ENCODE results near the gene PINLYP. TPM values are rescaled to one million over a fixed set of nuclear protein-coding genes. Genes with fewer than 3 reads are reported as not detected.
A peak's percentile ranks its signal among the peaks of the same experiment; 100 is the strongest.
"Not testable (repeated sequence)": the region's sequence is repeated elsewhere in the genome, so short reads cannot be mapped to it uniquely, and the experiment has no call there.

PINLYP gene
- total RNA-seq, 2 experiments from 2014 or later: 2.2 to 3.7 TPM

DNA sequence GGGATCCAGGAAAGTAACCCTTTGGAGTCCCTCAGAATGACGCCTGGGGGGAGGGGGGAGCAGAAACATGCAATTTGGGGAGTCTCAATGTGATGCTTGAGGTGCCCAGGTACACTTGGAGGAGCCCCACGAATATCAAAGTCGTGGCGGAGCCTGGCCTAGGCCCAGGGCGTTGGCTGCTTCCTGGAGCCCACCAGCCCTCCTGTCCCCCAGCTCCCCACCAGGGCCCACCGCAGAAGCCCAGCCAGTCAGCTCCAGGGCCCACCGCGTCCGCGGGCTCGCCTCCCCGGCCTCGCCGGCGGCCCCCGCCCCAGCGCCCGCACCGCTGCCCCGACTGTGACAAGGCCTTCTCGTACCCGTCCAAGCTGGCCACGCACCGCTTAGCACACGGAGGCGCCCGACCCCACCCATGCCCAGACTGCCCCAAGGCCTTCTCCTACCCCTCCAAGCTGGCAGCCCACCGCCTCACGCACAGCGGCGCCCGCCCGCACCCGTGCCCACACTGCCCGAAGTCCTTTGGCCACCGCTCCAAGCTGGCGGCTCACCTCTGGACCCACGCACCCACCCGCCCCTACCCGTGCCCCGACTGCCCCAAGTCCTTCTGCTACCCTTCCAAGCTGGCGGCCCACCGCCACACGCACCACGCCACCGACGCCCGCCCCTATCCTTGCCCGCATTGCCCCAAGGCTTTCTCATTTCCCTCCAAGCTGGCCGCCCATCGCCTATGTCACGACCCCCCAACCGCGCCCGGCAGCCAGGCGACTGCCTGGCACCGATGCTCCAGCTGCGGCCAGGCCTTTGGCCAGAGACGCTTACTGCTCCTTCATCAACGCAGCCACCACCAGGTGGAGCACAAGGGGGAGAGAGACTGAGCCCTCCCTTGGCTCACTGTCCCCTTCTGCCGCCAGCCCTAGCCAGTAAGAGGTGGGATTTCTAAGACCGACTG lies 40.5 kb upstream of the PINLYP start:
- intact Hi-C loops (cut with micrococcal nuclease): no loop called here
- Mint-ChIP-seq H3K4me3 (no peak overlapping the region), H3K27ac (peak overlapping the region; percentile 49), H3K4me1 (ENCODE audit: low read depth) (peaks cover 18% of the 10 kb centered on the region), H3K27me3 (no peaks in the 10 kb centered on the region), H3K9me3 (peaks cover 11% of the 10 kb centered on the region), H3K36me3 (peaks cover 25% of the 10 kb centered on the region)
- CTCF ChIA-PET: interaction anchor here (0.9 to 7.9 kb wide), 9 partner anchors 10 to 274 kb away, joined by 3 to 79 read pairs (median 6); partner anchors contain the start of gene XRCC1
- peak; percentile 38 for DNase-seq
- POLR2A ChIA-PET: interaction anchor here (0.6 to 1.0 kb wide), 3 partner anchors 10 to 60 kb away, joined by 3 to 4 read pairs (median 3); no protein-coding TSS in a partner anchor

DNA sequence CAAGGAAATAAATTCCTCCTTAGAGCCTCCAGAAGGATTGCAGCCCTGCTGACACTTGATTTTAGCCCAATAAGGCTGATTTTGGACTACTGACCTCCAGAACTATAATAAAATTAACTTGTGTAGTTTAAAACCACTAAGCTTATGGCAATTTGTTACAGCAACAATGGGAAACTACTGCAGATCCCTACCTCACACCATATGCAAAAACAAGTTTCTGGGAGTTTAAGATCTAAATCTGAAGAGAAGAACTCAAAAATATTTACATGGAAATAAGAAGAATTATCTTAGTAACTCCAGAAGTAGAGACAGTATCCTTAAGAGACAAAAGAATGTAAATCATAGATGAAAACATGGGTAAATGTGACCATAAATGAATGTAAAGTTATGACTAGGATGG lies 36.7 kb upstream of the PINLYP start:
- Mint-ChIP-seq H3K27me3 (no peaks in the 10 kb centered on the region), H3K36me3 (peaks cover 33% of the 10 kb centered on the region), H3K27ac (no peak overlapping the region), H3K9me3 (peaks cover 11% of the 10 kb centered on the region), H3K4me1 (ENCODE audit: low read depth) (peaks cover 7% of the 10 kb centered on the region), H3K4me3 (no peak overlapping the region)
- intact Hi-C loops (cut with micrococcal nuclease): no loop called here
- no peak for DNase-seq
- ChIA-PET POLR2A (no interaction called here), CTCF (no interaction called here)

DNA sequence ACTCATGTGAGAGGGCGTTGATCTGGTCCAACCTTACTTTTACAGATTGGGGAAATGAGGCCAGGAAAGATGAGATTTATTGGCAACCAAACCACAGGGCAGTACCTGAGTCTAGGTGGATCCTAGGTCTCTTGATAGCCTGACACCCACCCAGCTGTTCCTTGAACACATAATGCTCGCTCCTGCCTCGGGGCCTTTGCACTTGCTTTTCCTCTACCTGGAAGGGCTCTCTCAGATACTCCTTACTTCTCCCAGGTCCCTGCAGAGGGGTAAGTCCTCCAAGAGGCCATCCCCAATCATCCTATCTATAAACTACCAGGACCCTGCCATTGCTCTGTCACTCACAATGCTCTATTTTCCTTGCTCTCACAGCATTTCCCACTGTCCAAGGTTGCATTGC lies 35.2 kb upstream of the PINLYP start:
- intact Hi-C loops (cut with micrococcal nuclease): no loop called here
- H3K4me1 Mint-ChIP-seq (ENCODE audit: low read depth): peaks cover 2% of the 10 kb centered on the region
- no peak overlapping the region for H3K4me3 Mint-ChIP-seq
- no peak overlapping the region for H3K27ac Mint-ChIP-seq
- ChIA-PET POLR2A (no interaction called here), CTCF (interaction anchor here (1.2 kb wide), 1 partner anchor 54 kb away, joined by 4 read pairs; no protein-coding TSS in a partner anchor)
- no peaks in the 10 kb centered on the region for H3K27me3 Mint-ChIP-seq
- H3K36me3 Mint-ChIP-seq: peaks cover 42% of the 10 kb centered on the region
- peaks cover 11% of the 10 kb centered on the region for H3K9me3 Mint-ChIP-seq
- no peak for DNase-seq

DNA sequence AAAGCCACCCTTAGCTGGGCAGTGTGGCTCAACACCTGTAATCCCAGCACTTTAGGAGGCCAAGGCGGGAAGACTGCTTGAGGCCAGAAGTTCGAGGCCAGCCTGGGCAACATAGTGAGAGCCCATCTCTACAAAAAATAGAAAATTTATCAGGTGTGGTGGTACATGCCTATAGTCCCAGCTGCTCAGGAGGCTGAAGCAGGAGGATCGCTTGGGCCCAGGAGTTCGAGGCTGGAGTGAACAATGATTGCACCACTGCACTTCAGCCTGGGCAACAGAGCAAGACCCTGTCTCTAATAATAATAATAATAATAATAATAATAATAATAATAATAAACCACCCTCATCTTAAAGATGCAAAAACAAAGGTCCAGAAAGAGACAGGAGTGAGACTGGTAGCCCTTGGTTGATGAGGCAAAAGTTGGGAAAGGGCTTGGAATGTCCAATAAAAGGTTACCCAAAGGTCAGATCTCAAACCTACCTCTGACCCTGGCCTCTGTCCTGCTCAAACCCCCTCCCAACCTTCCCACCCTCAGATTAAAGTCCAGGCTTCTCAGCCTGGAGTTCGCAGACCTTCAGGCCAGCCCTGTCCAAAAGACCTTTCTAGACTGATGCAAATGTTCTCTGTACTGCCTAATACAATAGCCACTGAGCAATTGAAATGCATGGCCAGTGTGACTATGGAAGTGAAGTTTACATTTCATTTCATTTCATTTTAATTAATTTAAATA lies 33.5 kb upstream of the PINLYP start:
- intact Hi-C loops (cut with micrococcal nuclease): no loop called here
- CTCF ChIA-PET: interaction anchor here (3.5 kb wide), 1 partner anchor 13 kb away, joined by 14 read pairs; no protein-coding TSS in a partner anchor
- H3K9me3 Mint-ChIP-seq: peaks cover 11% of the 10 kb centered on the region
- no peaks in the 10 kb centered on the region for H3K4me1 Mint-ChIP-seq (ENCODE audit: low read depth)
- no peak overlapping the region for H3K4me3 Mint-ChIP-seq
- DNase-seq: no peak
- no peaks in the 10 kb centered on the region for H3K27me3 Mint-ChIP-seq
- no peak overlapping the region for H3K27ac Mint-ChIP-seq
- H3K36me3 Mint-ChIP-seq: peaks cover 41% of the 10 kb centered on the region
- POLR2A ChIA-PET: no interaction called here

DNA sequence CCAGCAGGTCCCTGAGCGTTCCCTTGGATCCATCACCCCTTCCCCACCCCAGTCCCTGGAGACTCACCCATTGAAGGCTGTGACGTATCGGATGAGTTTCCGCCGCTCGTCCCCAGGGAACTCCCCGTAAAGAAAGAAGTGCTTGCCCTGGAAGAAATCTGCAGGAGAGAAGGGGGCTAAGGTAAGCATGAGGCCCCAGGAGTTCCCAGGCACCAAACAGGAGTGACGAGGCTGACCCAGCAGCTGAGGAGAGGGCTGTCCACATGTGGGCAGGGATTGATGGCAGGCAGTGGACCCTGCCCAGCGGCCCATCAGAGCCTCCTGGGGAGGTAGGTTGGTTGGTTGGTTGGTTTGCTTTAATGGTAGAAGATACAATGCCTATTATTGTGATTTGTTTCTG lies 31.5 kb upstream of the PINLYP start:
- intact Hi-C loops (cut with micrococcal nuclease): no loop called here
- H3K4me3 Mint-ChIP-seq: no peak overlapping the region
- peaks cover 4% of the 10 kb centered on the region for H3K9me3 Mint-ChIP-seq
- no peaks in the 10 kb centered on the region for H3K27me3 Mint-ChIP-seq
- peaks cover 28% of the 10 kb centered on the region for H3K36me3 Mint-ChIP-seq
- H3K27ac Mint-ChIP-seq: no peak overlapping the region
- POLR2A ChIA-PET: no interaction called here
- DNase-seq: no peak
- H3K4me1 Mint-ChIP-seq (ENCODE audit: low read depth): no peaks in the 10 kb centered on the region
- CTCF ChIA-PET: interaction anchor here (1.3 to 3.5 kb wide), 2 partner anchors 11 to 97 kb away, joined by 3 to 14 read pairs; no protein-coding TSS in a partner anchor

DNA sequence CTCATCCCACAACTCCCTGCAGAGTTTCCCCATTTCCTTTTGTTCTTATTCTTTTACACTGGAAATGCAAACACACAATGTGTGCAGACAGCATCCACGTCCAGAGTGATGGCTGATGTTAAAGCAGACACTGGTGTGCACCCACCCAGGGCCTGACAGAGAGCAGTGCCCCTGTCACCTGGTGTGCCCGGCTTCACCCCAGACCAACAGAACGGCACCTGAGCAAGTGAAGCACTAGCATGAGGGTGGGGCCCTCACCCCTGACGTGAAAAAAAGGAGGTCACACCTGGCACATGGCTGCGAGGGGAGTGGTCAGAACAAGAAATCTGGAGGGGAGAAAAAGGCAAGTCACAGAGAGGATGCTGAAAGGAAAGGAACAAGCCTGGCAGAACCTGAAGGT lies 30.3 kb upstream of the PINLYP start:
- intact Hi-C loops (cut with micrococcal nuclease): no loop called here
- ChIA-PET CTCF (interaction anchor here (3.5 kb wide), 1 partner anchor 10 kb away, joined by 14 read pairs; no protein-coding TSS in a partner anchor), POLR2A (no interaction called here)
- H3K4me1 Mint-ChIP-seq (ENCODE audit: low read depth): no peaks in the 10 kb centered on the region
- H3K27ac Mint-ChIP-seq: no peak overlapping the region
- H3K27me3 Mint-ChIP-seq: no peaks in the 10 kb centered on the region
- no peaks in the 10 kb centered on the region for H3K9me3 Mint-ChIP-seq
- peaks cover 19% of the 10 kb centered on the region for H3K36me3 Mint-ChIP-seq
- no peak for DNase-seq
- no peak overlapping the region for H3K4me3 Mint-ChIP-seq

DNA sequence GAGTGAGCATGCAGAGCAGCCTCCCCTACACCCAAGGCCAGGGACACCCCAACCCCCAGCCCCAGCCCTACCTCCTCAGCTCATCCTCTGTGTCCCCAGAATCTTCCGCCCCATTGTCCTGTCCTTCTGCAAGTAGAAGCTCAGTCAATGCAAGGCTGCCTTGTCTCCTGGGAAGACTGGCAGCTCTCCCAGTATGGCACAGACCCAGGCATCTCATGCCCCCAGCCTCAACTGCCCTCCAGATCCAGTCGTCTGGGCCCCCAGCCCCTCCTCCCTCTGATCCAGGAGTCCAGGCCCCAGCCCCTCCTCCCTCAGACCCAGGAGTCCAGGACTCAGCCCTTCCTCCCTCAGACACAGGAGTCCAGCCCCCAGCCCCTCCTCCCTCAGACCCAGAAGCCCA lies 29.6 kb upstream of the PINLYP start:
- Mint-ChIP-seq H3K4me1 (ENCODE audit: low read depth) (no peaks in the 10 kb centered on the region), H3K27ac (no peak overlapping the region), H3K36me3 (peaks cover 18% of the 10 kb centered on the region), H3K27me3 (no peaks in the 10 kb centered on the region), H3K4me3 (no peak overlapping the region), H3K9me3 (no peaks in the 10 kb centered on the region)
- no peak for DNase-seq
- ChIA-PET POLR2A (no interaction called here), CTCF (interaction anchor here (3.5 kb wide), 1 partner anchor 9 kb away, joined by 14 read pairs; no protein-coding TSS in a partner anchor)
- intact Hi-C loops (cut with micrococcal nuclease): no loop called here

DNA sequence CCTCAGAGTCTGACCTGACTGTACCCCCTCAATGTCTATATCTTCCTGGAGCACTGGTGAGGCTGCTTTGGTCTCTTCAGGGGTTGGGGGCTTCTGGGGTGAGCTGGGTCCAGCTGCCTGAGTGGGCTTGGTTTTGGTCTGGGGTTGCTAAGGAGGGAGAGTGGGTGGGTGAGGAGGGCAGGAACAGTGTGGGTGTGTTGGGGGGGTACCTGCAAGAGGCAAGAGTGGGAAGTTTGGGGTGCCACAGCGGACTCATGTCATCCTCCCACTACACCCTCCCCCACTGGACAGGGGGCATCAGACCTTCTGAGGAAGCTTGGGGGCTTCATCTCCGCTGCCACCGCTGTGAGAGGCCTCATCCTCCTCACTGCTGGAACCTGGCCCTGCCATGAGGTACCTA lies 29.0 kb upstream of the PINLYP start:
- POLR2A ChIA-PET: no interaction called here
- Mint-ChIP-seq H3K9me3 (no peaks in the 10 kb centered on the region), H3K27me3 (no peaks in the 10 kb centered on the region), H3K36me3 (peaks cover 20% of the 10 kb centered on the region), H3K4me1 (ENCODE audit: low read depth) (no peaks in the 10 kb centered on the region), H3K4me3 (no peak overlapping the region), H3K27ac (no peak overlapping the region)
- no peak for DNase-seq
- CTCF ChIA-PET: interaction anchor here (1.4 kb wide), 1 partner anchor 9 kb away, joined by 6 read pairs; no protein-coding TSS in a partner anchor
- intact Hi-C loops (cut with micrococcal nuclease): no loop called here

DNA sequence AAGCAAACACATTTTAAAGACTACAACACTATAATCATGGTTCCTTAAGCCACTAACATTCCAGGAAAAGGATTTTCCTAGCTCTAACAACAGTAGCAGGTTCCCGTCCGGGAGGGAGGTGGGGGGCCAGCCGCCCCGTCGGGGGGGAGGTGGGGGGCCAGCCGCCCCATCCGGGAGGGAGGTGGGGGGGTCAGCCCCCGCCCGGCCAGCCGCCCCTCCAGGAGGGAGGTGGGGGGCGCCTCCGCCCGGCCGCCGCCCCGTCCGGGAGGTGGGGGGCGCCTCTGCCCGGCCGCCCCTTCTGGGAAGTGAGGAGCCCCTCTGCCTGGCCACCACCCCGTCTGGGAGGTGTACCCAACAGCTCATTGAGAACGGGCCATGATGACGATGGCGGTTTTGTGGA lies 27.7 kb upstream of the PINLYP start:
- peaks cover 22% of the 10 kb centered on the region for H3K36me3 Mint-ChIP-seq
- H3K27me3 Mint-ChIP-seq; H3K9me3 Mint-ChIP-seq; CTCF ChIA-PET; H3K27ac Mint-ChIP-seq; DNase-seq; H3K4me1 Mint-ChIP-seq (ENCODE audit: low read depth); intact Hi-C loops (cut with micrococcal nuclease); H3K4me3 Mint-ChIP-seq; POLR2A ChIA-PET: not testable (repeated sequence)

DNA sequence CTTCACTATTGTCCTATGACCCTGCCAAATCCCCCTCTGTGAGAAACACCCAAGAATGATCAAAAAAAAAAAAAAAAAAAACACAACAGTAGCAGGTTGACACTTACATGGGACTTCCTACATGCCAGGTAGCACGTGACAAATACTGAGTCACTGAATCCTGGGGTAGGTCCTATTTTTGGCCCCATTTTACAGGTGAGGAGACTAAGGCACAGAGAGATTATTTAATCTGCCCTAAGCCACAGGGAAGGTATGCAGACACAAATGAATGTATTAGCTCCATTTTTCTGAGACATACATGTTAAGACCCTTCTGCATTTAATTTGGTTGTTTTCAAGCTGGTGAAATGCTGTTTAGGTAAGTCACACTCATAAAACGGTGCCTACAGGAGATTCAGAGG lies 26.9 kb upstream of the PINLYP start:
- ChIA-PET POLR2A (no interaction called here), CTCF (no interaction called here)
- H3K27me3 Mint-ChIP-seq: no peaks in the 10 kb centered on the region
- DNase-seq: no peak
- H3K9me3 Mint-ChIP-seq: no peaks in the 10 kb centered on the region
- H3K27ac Mint-ChIP-seq: no peak overlapping the region
- peaks cover 22% of the 10 kb centered on the region for H3K36me3 Mint-ChIP-seq
- intact Hi-C loops (cut with micrococcal nuclease): no loop called here
- H3K4me3 Mint-ChIP-seq: no peak overlapping the region
- no peaks in the 10 kb centered on the region for H3K4me1 Mint-ChIP-seq (ENCODE audit: low read depth)

DNA sequence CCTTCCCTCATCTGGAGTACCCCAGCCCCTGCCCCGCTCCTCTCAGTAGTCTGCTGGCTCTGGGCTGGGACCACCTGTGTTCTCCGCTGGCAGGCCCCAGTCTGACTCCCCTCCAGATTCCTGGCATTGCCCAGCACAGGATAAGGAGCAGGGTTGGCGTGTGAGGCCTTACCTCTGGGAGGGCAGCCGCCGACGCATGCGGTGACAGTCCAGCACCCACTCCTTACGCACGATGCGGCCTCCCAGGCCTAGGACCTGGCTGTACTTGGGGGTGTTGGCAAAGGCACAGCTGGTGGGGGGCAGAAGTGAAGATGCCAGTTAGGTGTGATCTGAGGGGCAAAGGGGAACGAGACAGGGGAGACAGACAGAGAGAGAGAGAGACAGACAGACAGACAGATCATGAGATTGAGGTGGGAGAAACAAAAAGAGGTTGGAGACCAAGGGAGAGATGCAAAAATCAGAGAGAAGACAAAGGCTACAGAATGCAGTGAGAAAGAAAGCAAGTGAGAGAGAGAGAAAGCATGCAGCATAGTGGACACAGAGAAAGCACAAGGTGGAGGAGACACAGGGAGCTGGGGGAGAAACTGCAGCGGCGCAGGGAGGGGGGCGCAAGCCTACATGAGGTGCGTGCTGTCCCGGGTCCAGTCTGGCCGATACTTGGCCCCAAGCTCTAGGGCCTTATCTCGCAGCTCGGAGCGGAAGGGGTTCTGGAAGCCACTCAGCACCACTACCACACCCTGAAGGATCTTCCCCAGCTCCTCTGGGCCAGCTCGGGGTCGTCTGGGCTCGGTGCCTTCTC lies 24.0 kb upstream of the PINLYP start:
- Mint-ChIP-seq H3K9me3 (no peaks in the 10 kb centered on the region), H3K27me3 (no peaks in the 10 kb centered on the region), H3K27ac (no peak overlapping the region), H3K36me3 (peaks cover 25% of the 10 kb centered on the region), H3K4me3 (no peak overlapping the region), H3K4me1 (ENCODE audit: low read depth) (peaks cover 6% of the 10 kb centered on the region)
- intact Hi-C loops (cut with micrococcal nuclease): no loop called here
- ChIA-PET POLR2A (no interaction called here), CTCF (interaction anchor here (0.6 to 6.6 kb wide), 2 partner anchors 23 to 45 kb away, joined by 3 to 145 read pairs; partner anchors contain the start of genes IRGQ and ZNF576)
- no peak for DNase-seq

DNA sequence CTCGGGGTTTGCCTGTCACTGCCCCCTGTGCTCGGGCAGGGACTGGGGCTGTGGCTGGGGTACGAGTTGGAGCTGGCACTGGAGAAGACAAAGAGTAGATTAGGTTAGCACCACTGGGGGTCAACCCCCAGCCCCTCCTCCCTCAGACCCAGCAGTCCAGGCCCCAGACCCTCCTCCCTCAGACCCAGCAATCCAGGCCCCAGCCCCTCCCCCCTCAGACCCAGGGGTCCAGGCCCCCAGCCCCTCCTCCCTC lies 23.5 kb upstream of the PINLYP start:
- DNase-seq: no peak
- Mint-ChIP-seq H3K4me3 (no peak overlapping the region), H3K9me3 (no peaks in the 10 kb centered on the region), H3K36me3 (peaks cover 25% of the 10 kb centered on the region), H3K27ac (no peak overlapping the region), H3K27me3 (no peaks in the 10 kb centered on the region), H3K4me1 (ENCODE audit: low read depth) (peaks cover 6% of the 10 kb centered on the region)
- CTCF ChIA-PET: interaction anchor here (5.6 to 6.6 kb wide), 2 partner anchors 17 to 44 kb away, joined by 79 to 145 read pairs; partner anchors contain the start of genes IRGQ, ZNF575 and ZNF576
- POLR2A ChIA-PET: no interaction called here
- intact Hi-C loops (cut with micrococcal nuclease): no loop called here
